GM18907 (cell line): Measurements from ENCODE around the gene NAV3.

Source experiments
- ATAC-seq: cut with Tn5 transposase; IDR thresholded peaks from one replicate; pipeline ENCODE4 v1.9.1; 2021; ENCODE audit warnings: mild to moderate bottlenecking, moderate library complexity; ENCODE audit not compliant: unreplicated experiment

NAV3 gene

GRCh38 chr12:78179346-78179745 is 348.7 kb downstream of the NAV3 start:
- ATAC-seq = no peak

- ATAC-seq = no peak
Observed at GRCh38 chr12:78181544-78182162, 351.0 kb downstream of the NAV3 start.

GRCh38 chr12:78183824-78184223 is 353.1 kb downstream of the NAV3 start:
- no peak for ATAC-seq

GRCh38 chr12:78185109-78185508 is 354.4 kb downstream of the NAV3 start:
- ATAC-seq = no peak

GRCh38 chr12:78185651-78186050 is 355.0 kb downstream of the NAV3 start:
- no peak for ATAC-seq

- no peak for ATAC-seq
Observed at GRCh38 chr12:78186670-78187069, 356.0 kb downstream of the NAV3 start.

GRCh38 chr12:78187741-78188140 is 357.0 kb downstream of the NAV3 start:
- ATAC-seq = no peak

- no peak for ATAC-seq
Observed at GRCh38 chr12:78189656-78190055, 359.0 kb downstream of the NAV3 start.

- no peak for ATAC-seq
Observed at GRCh38 chr12:78191611-78192010, 360.9 kb downstream of the NAV3 start.

- no peak for ATAC-seq
Observed at GRCh38 chr12:78192979-78193378, 362.3 kb downstream of the NAV3 start.

GRCh38 chr12:78194448-78194847 is 363.8 kb downstream of the NAV3 start:
- ATAC-seq = no peak

GRCh38 chr12:78198896-78199295 is 368.2 kb downstream of the NAV3 start:
- no peak for ATAC-seq

GRCh38 chr12:78199926-78200325 is 369.2 kb downstream of the NAV3 start:
- no peak for ATAC-seq

GRCh38 chr12:78204926-78205325 is 374.2 kb downstream of the NAV3 start:
- no peak for ATAC-seq

- no peak for ATAC-seq
Observed at GRCh38 chr12:78208092-78208491, 377.4 kb downstream of the NAV3 start.

GRCh38 chr12:78209846-78210505 is 379.3 kb downstream of the NAV3 start:
- no peak for ATAC-seq

- no peak for ATAC-seq
Observed at GRCh38 chr12:78210506-78210860, 379.8 kb downstream of the NAV3 start.

GRCh38 chr12:78210894-78211302 is 380.2 kb downstream of the NAV3 start:
- no peak for ATAC-seq

GRCh38 chr12:78220811-78221210 is 390.1 kb downstream of the NAV3 start:
- no peak for ATAC-seq

GRCh38 chr12:78224154-78224553 is 393.5 kb downstream of the NAV3 start:
- no peak for ATAC-seq

GRCh38 chr12:78226763-78227162 is 396.1 kb downstream of the NAV3 start:
- no peak for ATAC-seq

GRCh38 chr12:78229591-78230101 is 399.0 kb downstream of the NAV3 start:
- ATAC-seq = peak; percentile 98

GRCh38 chr12:78232756-78233155 is 402.1 kb downstream of the NAV3 start:
- ATAC-seq = no peak
